T-cell (primary cell): ENCODE measurements around the gene KCNG2. TPM values are rescaled to one million over a fixed set of nuclear protein-coding genes. Genes with fewer than 3 reads are reported as not detected.

Experiments
- ATAC-seq, 4 experiments: fragments of 200-7000 bp in 3 of 4; fragments of 150-1000 bp in 1 of 4; cut with Tn5 transposase; replicated peaks in 1 of 4; 1 replicate in 3 of 4; 2 replicates in 1 of 4; pipeline ENCODE4 v1.10.0; 2021; ENCODE audit warnings: moderate library complexity in 3 of 4, mild to moderate bottlenecking in 2 of 4, moderate number of reproducible peaks in 1 of 4
- CTCF ChIA-PET, 2 donors: fragments of 300-600 bp; sonication (Branson Sonifier 250); formaldehyde crosslinking; loops; one replicate each; lab custom pipeline; 2022; ENCODE audit warnings: antibody characterized with exemption in 2 of 2; lab: Charles Lee
- POLR2A ChIA-PET, 2 donors: fragments of 300-600 bp; sonication (Branson Sonifier 250); formaldehyde crosslinking; loops; one replicate each; lab custom pipeline; 2022; ENCODE audit warnings: antibody characterized with exemption in 2 of 2; lab: Charles Lee
- DNase-seq, 35 experiments: peaks; one replicate each; pipeline versions ENCODE4 v3.0.0 to v3.0.0-alpha.2; 2013 to 2023
- H3K27ac ChIP-seq: one replicate; pipeline ENCODE4 v1.5.1; 2013; ENCODE audit warnings: low read length
- H3K27me3 ChIP-seq, 2 experiments: replicated peaks in 1 of 2; 1 replicate in 1 of 2; 2 replicates in 1 of 2; pipeline versions ENCODE4 v1.6.1 to v1.7.0; 2013; ENCODE audit warnings: low read length in 1 of 2, mixed read lengths in 1 of 2; ENCODE audit not compliant: control insufficient read depth in 2 of 2, insufficient read depth in 2 of 2; ENCODE audit errors: extremely low read depth in 1 of 2
- H3K36me3 ChIP-seq, 2 donors: 1 replicate in 1 of 2; 2 replicates in 1 of 2; pipeline versions ENCODE4 v1.6.1 to v1.7.0; 2013; ENCODE audit warnings: low read length in 1 of 2; ENCODE audit not compliant: control insufficient read depth in 2 of 2, insufficient read depth in 1 of 2; ENCODE audit errors: extremely low read depth in 1 of 2
- H3K4me1 ChIP-seq, 2 experiments: 1 replicate in 1 of 2; 2 replicates in 1 of 2; pipeline versions ENCODE4 v1.6.1 to v1.7.0; 2013; ENCODE audit warnings: low read length in 2 of 2, mixed read lengths in 1 of 2; ENCODE audit not compliant: insufficient read depth in 2 of 2, control insufficient read depth in 1 of 2; ENCODE audit errors: extremely low read depth in 1 of 2
- H3K4me3 ChIP-seq, 2 donors: 1 replicate in 1 of 2; 2 replicates in 1 of 2; pipeline versions ENCODE4 v1.5.1 to v1.7.0; 2013; ENCODE audit warnings: mild to moderate bottlenecking in 2 of 2, low read length in 1 of 2, moderate library complexity in 1 of 2; ENCODE audit not compliant: control insufficient read depth in 1 of 2; ENCODE audit errors: extremely low read depth in 1 of 2
- H3K9me3 ChIP-seq: 2 replicates; pipeline ENCODE4 v1.7.0; 2013
- H3K27ac Mint-ChIP-seq, 2 donors: one replicate each; pipeline ENCODE4 v1.8.0; 2020 to 2021; ENCODE audit warnings: mild to moderate bottlenecking in 2 of 2, mixed read lengths in 2 of 2
- H3K27me3 Mint-ChIP-seq, 2 donors: one replicate each; pipeline ENCODE4 v1.8.0; 2021 to 2022; ENCODE audit warnings: mixed read lengths in 2 of 2
- H3K36me3 Mint-ChIP-seq: one replicate; pipeline ENCODE4 v1.8.0; 2021; ENCODE audit warnings: mixed read lengths
- H3K4me1 Mint-ChIP-seq, 3 donors: one replicate each; pipeline ENCODE4 v1.8.0; 2020 to 2022; ENCODE audit warnings: mixed read lengths in 3 of 3, mild to moderate bottlenecking in 1 of 3
- H3K4me3 Mint-ChIP-seq, 3 donors: one replicate each; pipeline ENCODE4 v1.8.0; 2020 to 2022; ENCODE audit warnings: mild to moderate bottlenecking in 3 of 3, mixed read lengths in 3 of 3, moderate library complexity in 3 of 3
- H3K9me3 Mint-ChIP-seq, 3 donors: one replicate each; pipeline ENCODE4 v1.8.0; 2020 to 2022; ENCODE audit warnings: mixed read lengths in 3 of 3
- WGBS: methylation state at CpG from one replicate; pipeline ENCODE4 v1.1.5; 2013; ENCODE audit warnings: missing lambda C conversion rate; ENCODE audit not compliant: insufficient coverage; 5-methylcytosine and 5-hydroxymethylcytosine counted together
- total RNA-seq, 35 experiments: library from RNA in 6 of 35; stranded (reverse) in 6 of 35; fragments of 120-200 nt in 1 of 35; gene quantifications; one replicate each; pipeline versions ENCODE4 v1.2.1 to v1.2.4 and lab custom pipeline; 2013 to 2026

Gene KCNG2
- total RNA-seq, 5 donors from 2014 or later (not counting 1 experiment from before 2014, with no cell fraction given) = not detected

DNA sequence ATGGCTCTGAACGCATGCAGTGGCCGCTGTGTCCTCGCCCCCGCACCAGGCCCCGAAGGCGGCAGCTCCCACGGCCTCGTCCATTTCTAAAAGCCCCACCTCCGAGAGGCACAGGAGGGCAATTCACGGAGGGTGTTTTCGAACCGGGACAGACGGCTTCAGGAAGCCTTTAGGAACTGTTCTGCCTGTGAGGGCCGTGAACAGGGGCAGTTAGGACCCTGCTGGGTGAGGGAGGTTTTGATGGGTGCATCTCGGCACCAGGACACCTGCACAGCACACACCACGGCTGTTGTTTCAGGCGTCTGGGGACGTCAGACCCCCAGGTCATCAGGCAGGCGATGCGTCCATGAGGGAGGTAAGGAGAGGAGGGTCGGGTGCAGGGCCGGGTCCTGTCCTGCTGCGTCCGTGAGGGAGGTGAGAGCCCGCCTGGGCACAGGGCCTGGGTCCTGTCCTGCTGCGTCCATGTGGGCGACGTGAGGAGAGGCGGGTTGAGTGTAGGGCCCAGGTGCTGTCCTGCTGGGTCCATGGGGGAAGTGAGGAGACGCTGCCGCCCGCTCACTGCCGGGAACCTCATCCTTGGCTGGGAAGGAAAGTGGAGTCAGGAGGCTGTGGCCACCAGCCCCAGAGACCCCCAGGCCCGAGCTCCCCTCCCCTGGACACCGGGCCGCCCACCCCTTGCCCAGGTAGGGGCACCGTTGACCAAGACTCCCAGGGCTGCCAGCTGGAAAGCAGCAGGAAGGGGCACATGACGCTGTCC is 25.5 kb upstream of the KCNG2 start:
- no peaks in the 10 kb centered on the region for H3K36me3 ChIP-seq
- 84% methylated on average over 24 of the region's 38 CpGs for WGBS
- no peaks in the 10 kb centered on the region for H3K9me3 ChIP-seq
- ATAC-seq = no peak
- no peak overlapping the region for H3K4me3 Mint-ChIP-seq
- ChIA-PET CTCF (no interaction called here), POLR2A (no interaction called here)
- H3K36me3 Mint-ChIP-seq = no peaks in the 10 kb centered on the region
- H3K27ac Mint-ChIP-seq = no peak overlapping the region
- H3K4me1 ChIP-seq = no peaks in the 10 kb centered on the region
- no peak overlapping the region for H3K4me3 ChIP-seq
- H3K4me1 Mint-ChIP-seq = no peaks in the 10 kb centered on the region
- peaks cover 0 to 56% of the 10 kb centered on the region in 2 experiments for H3K27me3 ChIP-seq
- DNase-seq = no peak
- no peak overlapping the region for H3K27ac ChIP-seq
- H3K27me3 Mint-ChIP-seq = peaks cover 10 to 29% of the 10 kb centered on the region in 2 donors
- H3K9me3 Mint-ChIP-seq = peaks cover 6 to 9% (median 8%) of the 10 kb centered on the region in 3 donors

DNA sequence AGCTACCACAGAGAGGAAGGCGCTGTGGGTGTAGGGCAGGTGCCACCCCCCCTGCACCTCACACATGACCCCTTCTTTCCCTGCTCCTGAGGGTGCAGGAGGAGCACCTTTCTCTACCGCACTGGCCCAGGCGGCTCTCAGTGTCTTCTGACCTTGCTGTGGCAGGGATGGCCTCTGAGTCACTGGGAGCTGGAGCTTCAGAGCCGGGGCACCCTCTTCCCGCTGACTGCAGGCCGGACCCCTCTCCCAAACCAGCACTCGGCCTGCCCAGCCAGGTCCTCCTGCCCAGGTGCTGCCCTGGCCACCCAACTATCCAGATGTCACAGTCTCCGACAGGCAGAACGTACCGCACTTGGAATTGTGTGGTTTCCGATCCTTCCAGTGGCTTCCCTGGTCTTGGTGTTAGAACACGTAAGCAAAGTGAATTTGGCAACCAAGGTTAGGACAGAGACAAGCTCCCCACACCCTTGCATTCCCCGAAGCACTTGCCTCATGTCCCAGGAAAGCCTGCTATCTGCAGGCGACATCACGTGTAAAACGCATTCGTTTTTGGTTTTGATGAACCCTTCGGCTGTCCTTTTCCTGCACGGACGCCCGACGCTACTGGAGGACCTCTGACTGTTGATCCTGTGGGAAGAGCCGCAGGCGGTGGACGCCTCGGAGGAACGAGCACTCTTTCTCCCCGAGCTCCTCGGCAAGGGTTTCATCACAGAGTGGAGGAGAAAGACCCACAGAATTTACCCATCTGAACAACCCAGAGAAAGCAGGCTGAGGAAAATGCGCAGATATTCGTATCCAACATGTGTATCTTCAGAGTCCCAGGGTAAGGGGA is 24.7 kb upstream of the KCNG2 start:
- Histone ChIP-seq H3K4me3 (no peak overlapping the region), H3K9me3 (no peaks in the 10 kb centered on the region), H3K27ac (no peak overlapping the region), H3K36me3 (no peaks in the 10 kb centered on the region), H3K4me1 (no peaks in the 10 kb centered on the region), H3K27me3 (peaks cover 0 to 56% of the 10 kb centered on the region in 2 experiments)
- ATAC-seq = no peak
- Mint-ChIP-seq H3K4me1 (no peaks in the 10 kb centered on the region), H3K9me3 (peaks cover 0 to 4% (median 4%) of the 10 kb centered on the region in 3 donors), H3K27ac (no peak overlapping the region), H3K4me3 (no peak overlapping the region), H3K36me3 (no peaks in the 10 kb centered on the region), H3K27me3 (peaks cover 8 to 30% of the 10 kb centered on the region in 2 donors)
- CTCF ChIA-PET = no interaction called here
- DNase-seq = no peak
- POLR2A ChIA-PET = no interaction called here
- 87% methylated on average over 23 of the region's 31 CpGs for WGBS

DNA sequence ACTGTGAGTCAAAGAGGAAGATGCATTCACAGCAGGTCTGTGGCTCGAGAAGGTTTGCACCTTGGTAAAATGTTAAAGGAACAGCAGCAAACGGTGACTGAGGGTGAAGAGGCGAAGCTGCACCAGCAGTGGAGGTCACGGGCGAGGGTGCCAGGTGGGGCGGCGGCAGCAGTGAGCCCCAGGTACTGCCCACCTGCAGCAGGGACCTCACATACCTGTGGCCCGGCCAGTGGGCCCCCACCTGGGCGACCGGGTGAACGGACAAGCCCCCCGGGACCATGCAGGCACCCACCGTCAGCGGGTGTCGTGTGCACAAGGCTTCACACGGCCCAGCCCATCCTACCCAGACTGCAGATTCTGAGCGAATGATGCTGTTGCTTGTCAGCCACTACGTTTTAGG is 23.6 kb upstream of the KCNG2 start:
- Histone ChIP-seq H3K9me3 (no peaks in the 10 kb centered on the region), H3K4me3 (no peak overlapping the region), H3K27me3 (peaks cover 0 to 58% of the 10 kb centered on the region in 2 experiments), H3K27ac (no peak overlapping the region), H3K4me1 (no peaks in the 10 kb centered on the region), H3K36me3 (no peaks in the 10 kb centered on the region)
- Mint-ChIP-seq H3K27ac (no peak overlapping the region), H3K27me3 (peaks cover 8 to 36% of the 10 kb centered on the region in 2 donors), H3K4me3 (no peak overlapping the region), H3K36me3 (no peaks in the 10 kb centered on the region), H3K4me1 (no peaks in the 10 kb centered on the region), H3K9me3 (no peaks in the 10 kb centered on the region)
- DNase-seq = no peak
- ChIA-PET CTCF (no interaction called here), POLR2A (no interaction called here)
- no peak for ATAC-seq
- 81% methylated on average over 14 of the region's 18 CpGs for WGBS

- Histone ChIP-seq H3K27me3 (peaks cover 0 to 62% of the 10 kb centered on the region in 2 experiments), H3K36me3 (no peaks in the 10 kb centered on the region), H3K4me1 (no peaks in the 10 kb centered on the region), H3K9me3 (no peaks in the 10 kb centered on the region), H3K27ac (no peak overlapping the region), H3K4me3 (no peak overlapping the region)
- Mint-ChIP-seq H3K27me3 (peaks cover 8 to 34% of the 10 kb centered on the region in 2 donors), H3K36me3 (no peaks in the 10 kb centered on the region), H3K9me3 (no peaks in the 10 kb centered on the region), H3K4me3 (no peak overlapping the region), H3K27ac (no peak overlapping the region), H3K4me1 (no peaks in the 10 kb centered on the region)
- no peak for DNase-seq
- ChIA-PET CTCF (no interaction called here), POLR2A (no interaction called here)
- 87% methylated on average over 32 of the region's 35 CpGs for WGBS
- ATAC-seq = no peak
Measured at GRCh38 chr18:79775441-79776221, 22.1 kb upstream of the KCNG2 start.

DNA sequence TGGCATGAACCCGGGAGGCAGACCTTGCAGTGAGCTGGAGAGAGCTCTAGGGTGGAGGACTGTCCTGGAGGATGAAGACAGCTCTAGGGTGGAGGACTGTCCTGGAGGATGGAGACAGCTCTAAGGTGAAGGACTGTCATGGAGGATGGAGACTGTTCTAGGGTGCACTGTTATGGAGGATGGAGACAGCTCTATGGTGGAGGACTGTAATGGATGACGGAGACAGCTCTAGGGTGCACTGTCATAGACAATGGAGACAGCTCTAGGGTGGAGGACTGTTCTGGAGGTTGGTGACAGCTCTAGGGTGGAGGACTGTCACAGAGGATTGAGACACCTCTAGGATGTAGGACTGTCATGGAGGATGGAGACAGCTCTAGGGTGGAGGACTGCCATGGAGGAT is 21.1 kb upstream of the KCNG2 start:
- Mint-ChIP-seq H3K4me3 (no peak overlapping the region), H3K4me1 (no peaks in the 10 kb centered on the region), H3K27me3 (peaks cover 8 to 34% of the 10 kb centered on the region in 2 donors), H3K9me3 (no peaks in the 10 kb centered on the region), H3K27ac (no peak overlapping the region), H3K36me3 (no peaks in the 10 kb centered on the region)
- Histone ChIP-seq H3K4me3 (no peak overlapping the region), H3K9me3 (no peaks in the 10 kb centered on the region), H3K36me3 (no peaks in the 10 kb centered on the region), H3K27me3 (peaks cover 0 to 66% of the 10 kb centered on the region in 2 experiments), H3K27ac (no peak overlapping the region), H3K4me1 (no peaks in the 10 kb centered on the region)
- WGBS = 97% methylated on average over 2 of the region's 2 CpGs
- CTCF ChIA-PET = no interaction called here
- DNase-seq (peak in 1 of 35 experiments; percentile 15), ATAC-seq (no peak)
- POLR2A ChIA-PET = no interaction called here

DNA sequence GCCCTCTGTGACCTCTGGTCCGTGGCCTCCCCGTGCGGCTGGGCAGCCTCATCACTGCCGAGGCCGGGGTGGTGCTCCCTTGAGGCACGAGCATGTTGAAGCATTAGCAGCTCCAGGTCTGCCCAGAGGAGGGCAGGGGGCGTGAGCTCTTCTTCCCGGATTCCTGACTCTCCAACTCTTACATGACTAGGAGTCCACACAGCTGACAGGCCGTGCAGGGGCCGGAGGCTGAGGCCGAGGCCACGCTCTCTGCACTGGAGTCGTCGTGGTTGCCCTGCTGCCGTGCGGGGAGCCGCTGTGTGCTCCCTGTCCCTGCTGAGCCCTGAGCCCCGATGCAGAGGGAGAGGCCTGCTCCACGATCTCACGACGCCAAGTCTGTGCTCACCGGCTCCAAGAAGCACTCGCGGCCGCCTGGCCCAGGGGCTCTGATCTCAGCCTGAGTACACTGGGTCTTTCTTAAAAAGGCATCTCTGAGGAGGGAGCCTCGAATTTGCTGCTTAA is 19.4 kb upstream of the KCNG2 start:
- 80% methylated on average over 26 of the region's 26 CpGs for WGBS
- Mint-ChIP-seq H3K27me3 (peaks cover 5 to 27% of the 10 kb centered on the region in 2 donors), H3K36me3 (no peaks in the 10 kb centered on the region), H3K27ac (no peak overlapping the region), H3K4me3 (no peak overlapping the region), H3K9me3 (no peaks in the 10 kb centered on the region), H3K4me1 (no peaks in the 10 kb centered on the region)
- ATAC-seq (no peak), DNase-seq (no peak)
- H3K27ac ChIP-seq = no peak overlapping the region
- no peaks in the 10 kb centered on the region for H3K4me1 ChIP-seq
- H3K36me3 ChIP-seq = no peaks in the 10 kb centered on the region
- ChIA-PET CTCF (no interaction called here), POLR2A (no interaction called here)
- H3K9me3 ChIP-seq = no peaks in the 10 kb centered on the region
- H3K4me3 ChIP-seq = no peak overlapping the region
- H3K27me3 ChIP-seq = peaks cover 0 to 54% of the 10 kb centered on the region in 2 experiments
